T-helper 1 cell treated with Interleukin-12 subunit alpha and Interleukin-12 subunit beta and Interleukin-4 antibody, amounts not matched to agents 30 μg/mL and 1 μg/mL, for 36 hours (primary cell): Measurements from ENCODE around the gene TRPC5OS.

ENCODE experiments used
- H3K27ac Mint-ChIP-seq: one replicate; pipeline ENCODE4 v1.8.0; 2021; ENCODE audit warnings: mild to moderate bottlenecking, mixed read lengths
- H3K27me3 Mint-ChIP-seq: one replicate; pipeline ENCODE4 v1.8.0; 2021; ENCODE audit warnings: low read depth, mixed read lengths
- H3K36me3 Mint-ChIP-seq: one replicate; pipeline ENCODE4 v1.8.0; 2021; ENCODE audit warnings: low read depth, mixed read lengths
- H3K4me1 Mint-ChIP-seq: one replicate; pipeline ENCODE4 v1.8.0; 2021; ENCODE audit warnings: low read depth, mixed read lengths
- H3K4me3 Mint-ChIP-seq: one replicate; pipeline ENCODE4 v1.8.0; 2021; ENCODE audit warnings: mild to moderate bottlenecking, moderate library complexity, mixed read lengths
- H3K9me3 Mint-ChIP-seq: one replicate; pipeline ENCODE4 v1.8.0; 2021; ENCODE audit warnings: mixed read lengths

TRPC5OS gene

GRCh38 chrX:111874241-111874640, 1.7 kb upstream of the TRPC5OS start:
- Mint-ChIP-seq H3K36me3 (no peaks in the 10 kb centered on the region), H3K9me3 (no peaks in the 10 kb centered on the region), H3K4me3 (no peak overlapping the region), H3K27me3 (peaks cover 7% of the 10 kb centered on the region), H3K27ac (no peak overlapping the region), H3K4me1 (no peaks in the 10 kb centered on the region)

GRCh38 chrX:111876646-111877045, 665 bp downstream of the TRPC5OS start:
- Mint-ChIP-seq H3K27me3 (peaks cover 7% of the 10 kb centered on the region), H3K36me3 (no peaks in the 10 kb centered on the region), H3K4me1 (no peaks in the 10 kb centered on the region), H3K9me3 (no peaks in the 10 kb centered on the region), H3K27ac (no peak overlapping the region), H3K4me3 (no peak overlapping the region)

DNA sequence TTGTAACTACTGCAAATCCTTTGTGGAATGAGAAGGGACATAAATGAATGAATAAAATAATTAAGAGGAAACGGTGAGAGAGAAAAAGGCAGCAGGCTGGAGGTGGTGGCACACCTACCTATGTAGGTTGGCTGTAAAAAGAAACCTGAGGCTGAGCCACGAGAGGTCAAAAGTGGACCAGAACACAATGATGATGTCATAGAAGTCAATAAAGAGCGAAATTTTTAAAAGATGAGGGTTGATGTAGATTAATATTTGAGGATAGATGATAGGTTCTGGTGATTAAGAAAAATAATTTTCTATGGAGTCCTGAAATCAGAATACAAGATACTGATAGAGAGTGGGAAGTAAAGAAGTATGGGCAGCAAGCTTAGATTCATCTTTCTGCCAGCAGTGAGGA, 1.7 kb downstream of the TRPC5OS start:
- H3K4me1 Mint-ChIP-seq, result no peaks in the 10 kb centered on the region
- no peak overlapping the region for H3K27ac Mint-ChIP-seq
- no peaks in the 10 kb centered on the region for H3K9me3 Mint-ChIP-seq
- H3K36me3 Mint-ChIP-seq, result no peaks in the 10 kb centered on the region
- peaks cover 7% of the 10 kb centered on the region for H3K27me3 Mint-ChIP-seq
- no peak overlapping the region for H3K4me3 Mint-ChIP-seq

- Mint-ChIP-seq H3K27ac (no peak overlapping the region), H3K27me3 (peaks cover under 1% of the 10 kb centered on the region), H3K36me3 (no peaks in the 10 kb centered on the region), H3K4me3 (no peak overlapping the region), H3K9me3 (no peaks in the 10 kb centered on the region), H3K4me1 (no peaks in the 10 kb centered on the region)
These were observed 4.8 kb downstream of the TRPC5OS start for GRCh38 chrX:111880735-111881134.

GRCh38 chrX:111881715-111882114, 5.7 kb downstream of the TRPC5OS start:
- no peak overlapping the region for H3K4me3 Mint-ChIP-seq
- no peaks in the 10 kb centered on the region for H3K4me1 Mint-ChIP-seq

GRCh38 chrX:111886678-111887077, 10.7 kb downstream of the TRPC5OS start:
- Mint-ChIP-seq H3K4me1 (no peaks in the 10 kb centered on the region), H3K36me3 (no peaks in the 10 kb centered on the region), H3K4me3 (no peak overlapping the region)

More at GRCh38 chrX:111881715-111882114, 5.7 kb downstream of the TRPC5OS start:
- Mint-ChIP-seq H3K9me3 (no peaks in the 10 kb centered on the region), H3K27me3 (no peaks in the 10 kb centered on the region), H3K27ac (no peak overlapping the region), H3K36me3 (no peaks in the 10 kb centered on the region)

DNA sequence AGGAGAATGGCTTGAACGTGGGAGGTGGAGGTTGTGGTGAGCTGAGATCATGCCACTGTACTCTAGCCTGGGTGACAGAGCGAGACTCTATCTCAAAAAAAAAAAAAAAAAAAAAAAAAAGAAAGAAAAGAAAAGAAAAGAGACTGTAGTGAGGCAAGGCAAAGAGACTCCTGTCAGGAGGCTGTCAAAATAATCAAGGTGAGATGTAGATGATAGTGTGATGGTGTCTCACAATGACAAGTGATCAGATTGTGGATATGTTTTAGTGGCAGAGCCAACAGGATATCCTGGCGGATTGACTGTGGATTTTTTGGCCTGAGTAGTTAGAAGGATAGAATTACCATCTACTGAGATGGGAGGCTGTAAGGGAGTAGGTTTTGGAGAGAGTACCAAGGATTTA, 12.6 kb downstream of the TRPC5OS start:
- no peaks in the 10 kb centered on the region for H3K36me3 Mint-ChIP-seq
- no peaks in the 10 kb centered on the region for H3K9me3 Mint-ChIP-seq
- H3K27me3 Mint-ChIP-seq, result no peaks in the 10 kb centered on the region
- no peak overlapping the region for H3K4me3 Mint-ChIP-seq
- H3K4me1 Mint-ChIP-seq, result no peaks in the 10 kb centered on the region
- H3K27ac Mint-ChIP-seq, result no peak overlapping the region

More at GRCh38 chrX:111886678-111887077, 10.7 kb downstream of the TRPC5OS start:
- Mint-ChIP-seq H3K27me3 (no peaks in the 10 kb centered on the region), H3K27ac (no peak overlapping the region), H3K9me3 (no peaks in the 10 kb centered on the region)

- Mint-ChIP-seq H3K27ac (no peak overlapping the region), H3K36me3 (no peaks in the 10 kb centered on the region), H3K4me3 (no peak overlapping the region), H3K4me1 (no peaks in the 10 kb centered on the region), H3K9me3 (no peaks in the 10 kb centered on the region), H3K27me3 (no peaks in the 10 kb centered on the region)
These were observed 16.4 kb downstream of the TRPC5OS start for GRCh38 chrX:111892375-111892774.

DNA sequence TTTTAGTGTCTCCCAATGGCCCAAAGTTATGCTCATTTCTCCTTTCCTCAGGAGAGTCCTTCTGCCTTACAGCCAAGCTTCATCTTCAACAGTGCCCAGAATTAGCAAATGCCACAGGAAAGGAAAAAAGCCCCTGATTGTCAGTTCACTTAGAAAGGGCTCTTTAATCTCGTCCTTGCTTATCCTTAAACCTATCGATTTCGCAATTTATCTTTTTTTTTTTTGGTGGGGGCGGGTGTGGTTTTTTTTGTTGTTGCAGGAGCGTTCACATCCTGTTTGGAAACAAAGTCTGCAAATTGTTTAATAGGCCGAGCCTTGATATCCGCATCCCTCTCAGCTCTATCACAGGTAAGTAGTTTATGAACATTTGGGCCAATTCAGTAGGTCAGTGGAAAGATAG, 20.2 kb downstream of the TRPC5OS start:
- no peaks in the 10 kb centered on the region for H3K27me3 Mint-ChIP-seq
- H3K4me3 Mint-ChIP-seq, result no peak overlapping the region

GRCh38 chrX:111914398-111915090, 38.6 kb downstream of the TRPC5OS start:
- no peaks in the 10 kb centered on the region for H3K36me3 Mint-ChIP-seq
- no peaks in the 10 kb centered on the region for H3K4me1 Mint-ChIP-seq
- no peak overlapping the region for H3K27ac Mint-ChIP-seq
- no peak overlapping the region for H3K4me3 Mint-ChIP-seq
- H3K9me3 Mint-ChIP-seq, result no peaks in the 10 kb centered on the region
- H3K27me3 Mint-ChIP-seq, result no peaks in the 10 kb centered on the region

More for the DNA sequence above, 20.2 kb downstream of the TRPC5OS start:
- Mint-ChIP-seq H3K36me3 (no peaks in the 10 kb centered on the region), H3K4me1 (no peaks in the 10 kb centered on the region), H3K9me3 (no peaks in the 10 kb centered on the region), H3K27ac (no peak overlapping the region)

GRCh38 chrX:111917591-111917990, 41.6 kb downstream of the TRPC5OS start:
- Mint-ChIP-seq H3K27ac (no peak overlapping the region), H3K36me3 (no peaks in the 10 kb centered on the region), H3K9me3 (no peaks in the 10 kb centered on the region), H3K4me1 (no peaks in the 10 kb centered on the region), H3K27me3 (no peaks in the 10 kb centered on the region), H3K4me3 (no peak overlapping the region)

- no peaks in the 10 kb centered on the region for H3K27me3 Mint-ChIP-seq
- H3K36me3 Mint-ChIP-seq, result no peaks in the 10 kb centered on the region
- H3K4me1 Mint-ChIP-seq, result no peaks in the 10 kb centered on the region
- H3K27ac Mint-ChIP-seq, result no peak overlapping the region
- no peak overlapping the region for H3K4me3 Mint-ChIP-seq
- H3K9me3 Mint-ChIP-seq, result no peaks in the 10 kb centered on the region
These were observed 52.5 kb downstream of the TRPC5OS start for GRCh38 chrX:111928456-111928855.
